NCI-H1417 treated with DMSO at 0.1 percent for 48 hours (cell line): ENCODE results near the gene ADD1.
A peak's percentile ranks its signal among the peaks of the same experiment; 100 is the strongest.
"Not testable (repeated sequence)": the region's sequence is repeated elsewhere in the genome, so short reads cannot be mapped to it uniquely, and the experiment has no call there.

Source experiments
- DNase-seq: peaks from one replicate; lab custom pipeline; 2025; lab: John Stamatoyannopoulos, UW

Gene ADD1

GRCh38 chr4:2886161-2886560 is 42.5 kb downstream of the ADD1 start:
- DNase-seq = no peak

GRCh38 chr4:2886622-2887021 is 43.0 kb downstream of the ADD1 start:
- DNase-seq = no peak

GRCh38 chr4:2887343-2887742 is 43.7 kb downstream of the ADD1 start:
- no peak for DNase-seq

- no peak for DNase-seq
These were observed 45.2 kb downstream of the ADD1 start for GRCh38 chr4:2888886-2889285.

- DNase-seq = no peak
These were observed 47.6 kb downstream of the ADD1 start for GRCh38 chr4:2891294-2891693.

GRCh38 chr4:2893772-2894171 is 50.1 kb downstream of the ADD1 start:
- DNase-seq = no peak

GRCh38 chr4:2898001-2898400 is 54.4 kb downstream of the ADD1 start:
- no peak for DNase-seq

- no peak for DNase-seq
These were observed 57.1 kb downstream of the ADD1 start for GRCh38 chr4:2900741-2901140.

GRCh38 chr4:2901186-2901585 is 57.5 kb downstream of the ADD1 start:
- no peak for DNase-seq

GRCh38 chr4:2902126-2902525 is 58.5 kb downstream of the ADD1 start:
- DNase-seq = no peak

GRCh38 chr4:2905544-2905943 is 61.9 kb downstream of the ADD1 start:
- no peak for DNase-seq

GRCh38 chr4:2906218-2906617 is 62.6 kb downstream of the ADD1 start:
- no peak for DNase-seq

- DNase-seq = no peak
These were observed 63.6 kb downstream of the ADD1 start for GRCh38 chr4:2907226-2907625.

- DNase-seq = peak; percentile 23
These were observed 64.2 kb downstream of the ADD1 start for GRCh38 chr4:2907706-2908293.

- no peak for DNase-seq
These were observed 65.0 kb downstream of the ADD1 start for GRCh38 chr4:2908686-2909085.

GRCh38 chr4:2909583-2909982 is 65.9 kb downstream of the ADD1 start:
- DNase-seq = no peak

- no peak for DNase-seq
These were observed 66.8 kb downstream of the ADD1 start for GRCh38 chr4:2910409-2910808.

- no peak for DNase-seq
These were observed 68.2 kb downstream of the ADD1 start for GRCh38 chr4:2911868-2912267.

- DNase-seq = no peak
These were observed 69.5 kb downstream of the ADD1 start for GRCh38 chr4:2913168-2913567.

GRCh38 chr4:2914256-2915126 is 70.8 kb downstream of the ADD1 start:
- no peak for DNase-seq

- no peak for DNase-seq
These were observed 72.1 kb downstream of the ADD1 start for GRCh38 chr4:2915789-2916188.

GRCh38 chr4:2916696-2917095 is 73.1 kb downstream of the ADD1 start:
- not testable (repeated sequence) for DNase-seq

- DNase-seq = not testable (repeated sequence)
These were observed 74.7 kb downstream of the ADD1 start for GRCh38 chr4:2918300-2918699.

GRCh38 chr4:2918714-2919113 is 75.1 kb downstream of the ADD1 start:
- not testable (repeated sequence) for DNase-seq
